WI38 (cell line): ENCODE data around the gene SNTG2.

Experiments
- H3K4me3 ChIP-seq: 2 replicates; pipeline ENCODE4 v1.5.1; 2011; ENCODE audit warnings: low read depth, mild to moderate bottlenecking, control low read depth, low read length
- TF ChIP-seq, protein P1 (sequence below): IDR thresholded peaks from 2 replicates; pipeline ENCODE4 v1.5.1; 2012; ENCODE audit warnings: low read depth, mild to moderate bottlenecking, control low read depth, low read length

The SNTG2 gene

GRCh38 chr2:1004398-1004797, 53.7 kb downstream of the SNTG2 start:
- TF ChIP-seq, protein P1, sequence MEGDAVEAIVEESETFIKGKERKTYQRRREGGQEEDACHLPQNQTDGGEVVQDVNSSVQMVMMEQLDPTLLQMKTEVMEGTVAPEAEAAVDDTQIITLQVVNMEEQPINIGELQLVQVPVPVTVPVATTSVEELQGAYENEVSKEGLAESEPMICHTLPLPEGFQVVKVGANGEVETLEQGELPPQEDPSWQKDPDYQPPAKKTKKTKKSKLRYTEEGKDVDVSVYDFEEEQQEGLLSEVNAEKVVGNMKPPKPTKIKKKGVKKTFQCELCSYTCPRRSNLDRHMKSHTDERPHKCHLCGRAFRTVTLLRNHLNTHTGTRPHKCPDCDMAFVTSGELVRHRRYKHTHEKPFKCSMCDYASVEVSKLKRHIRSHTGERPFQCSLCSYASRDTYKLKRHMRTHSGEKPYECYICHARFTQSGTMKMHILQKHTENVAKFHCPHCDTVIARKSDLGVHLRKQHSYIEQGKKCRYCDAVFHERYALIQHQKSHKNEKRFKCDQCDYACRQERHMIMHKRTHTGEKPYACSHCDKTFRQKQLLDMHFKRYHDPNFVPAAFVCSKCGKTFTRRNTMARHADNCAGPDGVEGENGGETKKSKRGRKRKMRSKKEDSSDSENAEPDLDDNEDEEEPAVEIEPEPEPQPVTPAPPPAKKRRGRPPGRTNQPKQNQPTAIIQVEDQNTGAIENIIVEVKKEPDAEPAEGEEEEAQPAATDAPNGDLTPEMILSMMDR: no peak
- no peak overlapping the region for H3K4me3 ChIP-seq

DNA sequence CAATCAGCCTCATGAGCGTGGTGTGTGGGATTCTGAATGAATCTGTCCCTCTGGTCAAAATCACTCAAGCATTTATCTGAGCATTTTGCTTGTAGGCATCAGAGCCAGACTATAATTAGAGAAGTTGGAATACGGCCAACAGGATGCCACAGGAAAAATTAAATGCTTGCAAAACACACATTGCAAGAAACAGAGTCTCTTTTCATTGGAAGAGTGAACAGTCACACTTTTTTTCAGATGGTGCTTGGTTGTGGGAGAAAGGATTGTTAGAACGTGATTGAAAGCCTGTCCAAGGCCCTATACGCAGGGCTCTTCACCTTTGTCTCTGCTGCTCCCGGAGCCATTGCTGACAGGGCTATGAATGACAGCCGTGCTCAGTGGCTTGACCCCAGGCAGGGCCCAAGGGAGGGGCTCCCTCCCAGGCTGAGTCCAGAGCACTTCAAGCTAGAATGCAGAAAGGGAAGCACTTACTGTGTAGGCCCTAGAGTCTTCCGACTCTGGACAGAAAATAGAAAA, 59.8 kb downstream of the SNTG2 start:
- H3K4me3 ChIP-seq: no peak overlapping the region
- TF ChIP-seq, protein P1: no peak

DNA sequence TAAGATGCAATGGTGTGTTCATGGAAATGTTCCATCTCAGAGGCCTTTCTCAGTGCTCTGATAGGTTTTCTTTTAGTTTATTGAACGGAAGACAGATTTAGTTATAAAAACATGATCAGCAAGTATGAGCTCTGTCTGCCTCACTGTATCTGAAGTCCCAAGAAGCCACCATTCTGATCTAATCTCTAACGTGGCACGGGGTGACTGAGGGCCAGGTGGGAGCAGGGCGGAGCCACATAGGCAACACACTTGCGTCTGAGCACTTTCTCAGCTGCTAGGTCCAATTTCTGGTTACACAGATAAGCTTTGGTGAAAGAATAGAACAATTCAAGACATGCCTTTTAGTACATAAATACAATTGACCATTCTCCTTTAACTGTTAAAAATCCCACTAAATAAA, 60.4 kb downstream of the SNTG2 start:
- no peak overlapping the region for H3K4me3 ChIP-seq
- TF ChIP-seq, protein P1: no peak

DNA sequence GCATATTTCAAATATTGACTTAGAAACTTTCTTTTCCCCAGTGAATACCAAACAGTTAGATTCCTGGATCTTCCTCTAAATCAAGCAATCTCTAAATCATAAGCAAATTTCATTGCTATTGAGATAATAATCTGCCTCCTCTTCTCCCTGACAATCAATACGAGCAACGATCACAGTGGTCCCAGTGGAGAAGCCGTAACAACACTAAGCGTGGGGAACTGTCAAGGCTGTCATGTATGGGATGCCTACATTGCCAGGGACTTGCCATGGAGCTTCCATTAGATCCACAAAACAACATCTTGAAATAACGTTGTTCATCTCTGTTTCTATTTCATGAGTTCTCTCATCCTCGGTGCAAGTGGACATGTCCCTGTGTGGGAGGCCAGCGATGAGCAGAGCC, 61.3 kb downstream of the SNTG2 start:
- H3K4me3 ChIP-seq: no peak overlapping the region
- TF ChIP-seq, protein P1: no peak

DNA sequence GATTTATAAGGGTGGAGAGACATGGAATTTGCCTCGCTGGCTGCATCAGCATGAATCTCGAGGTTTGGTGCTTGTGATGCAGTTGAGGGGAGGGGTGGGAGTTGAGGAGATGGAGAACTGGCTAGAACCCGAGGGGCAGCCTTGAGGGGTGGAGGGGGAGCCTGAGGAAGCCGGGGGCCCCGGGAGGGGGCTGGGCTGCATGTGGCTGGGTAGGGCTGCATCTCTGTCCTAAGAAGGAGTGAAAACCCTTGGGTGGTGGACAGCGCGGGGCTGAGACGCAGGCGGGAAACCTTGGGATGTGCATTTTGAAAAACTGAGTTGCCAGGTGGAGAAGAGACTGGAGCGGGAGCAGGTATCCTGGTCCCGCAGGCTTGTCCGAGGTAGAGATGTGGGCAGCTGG, 64.2 kb downstream of the SNTG2 start:
- no peak overlapping the region for H3K4me3 ChIP-seq
- TF ChIP-seq, protein P1: no peak

DNA sequence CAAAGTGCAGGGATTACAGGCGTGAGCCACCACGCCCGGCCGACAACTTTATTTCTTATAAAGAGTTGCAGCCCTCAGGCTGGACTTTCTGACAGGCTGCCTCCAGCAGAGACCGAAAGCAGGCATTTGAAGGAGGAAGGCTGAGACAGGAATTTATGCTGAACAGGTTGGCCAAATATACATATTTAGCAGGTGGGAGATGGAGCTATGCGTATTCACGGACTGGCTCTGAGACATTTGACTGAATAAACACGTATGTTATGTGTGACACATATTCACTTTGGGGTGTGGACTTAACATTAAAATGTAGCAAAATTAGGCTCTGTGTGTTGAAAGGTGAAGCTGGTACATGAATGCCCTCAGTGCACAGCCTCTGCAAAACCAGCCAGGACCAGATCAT, 65.9 kb downstream of the SNTG2 start:
- H3K4me3 ChIP-seq: no peak overlapping the region
- TF ChIP-seq, protein P1: no peak

GRCh38 chr2:1017827-1018226, 67.2 kb downstream of the SNTG2 start:
- no peak overlapping the region for H3K4me3 ChIP-seq
- TF ChIP-seq, protein P1: no peak
